GM19455 (cell line): ENCODE measurements around the gene LRRC8E.
"Not testable (repeated sequence)": the region's sequence is repeated elsewhere in the genome, so short reads cannot be mapped to it uniquely, and the experiment has no call there.

Experiments
- ATAC-seq: cut with Tn5 transposase; IDR thresholded peaks from one replicate; pipeline ENCODE4 v1.9.1; 2021; ENCODE audit not compliant: unreplicated experiment

Gene LRRC8E

GRCh38 chr19:7928741-7929701, 40.7 kb downstream of the LRRC8E start:
- ATAC-seq = no peak

- ATAC-seq = not testable (repeated sequence)
These were observed 41.7 kb downstream of the LRRC8E start for GRCh38 chr19:7930030-7930429.

GRCh38 chr19:7930765-7931164, 42.5 kb downstream of the LRRC8E start:
- ATAC-seq = no peak

GRCh38 chr19:7931221-7932061, 43.1 kb downstream of the LRRC8E start:
- no peak for ATAC-seq

- ATAC-seq = no peak
These were observed 44.1 kb downstream of the LRRC8E start for GRCh38 chr19:7932276-7932929.

- ATAC-seq = no peak
These were observed 44.6 kb downstream of the LRRC8E start for GRCh38 chr19:7932930-7933300.

GRCh38 chr19:7933411-7933810, 45.1 kb downstream of the LRRC8E start:
- ATAC-seq = no peak

GRCh38 chr19:7933828-7934725, 45.8 kb downstream of the LRRC8E start:
- no peak for ATAC-seq

GRCh38 chr19:7934766-7935165, 46.5 kb downstream of the LRRC8E start:
- ATAC-seq = no peak

- no peak for ATAC-seq
These were observed 52.5 kb downstream of the LRRC8E start for GRCh38 chr19:7940841-7941240.

GRCh38 chr19:7941895-7942596, 53.7 kb downstream of the LRRC8E start:
- no peak for ATAC-seq

GRCh38 chr19:7942981-7943443, 54.7 kb downstream of the LRRC8E start:
- peak; percentile 17 for ATAC-seq

GRCh38 chr19:7943444-7944176, 55.3 kb downstream of the LRRC8E start, which contains the start of gene TIMM44:
TSS of gene TIMM44 (minus strand) at chr19:7943666. CDS start at chr19:7943651, 15 bp downstream.
- ATAC-seq = peak; percentile 92

- ATAC-seq = peak; percentile 32
These were observed 56.0 kb downstream of the LRRC8E start for GRCh38 chr19:7944177-7944761.

GRCh38 chr19:7947939-7948338, 59.6 kb downstream of the LRRC8E start:
- ATAC-seq = no peak
